Keratinocyte (primary cell): ENCODE measurements around the gene OPRD1. TPM values are rescaled to one million over a fixed set of nuclear protein-coding genes. Genes with fewer than 3 reads are reported as not detected.

Experiments
- DNase-seq: peaks from one replicate; pipeline ENCODE4 v3.0.0-alpha.2; 2011; ENCODE audit warnings: low read depth, missing footprints, low spot score
- FAIRE-seq: peaks from 2 replicates; lab custom pipeline; 2011; peaks lifted over from hg19 to GRCh38; lab: Jason Lieb, UNC
- H2AFZ ChIP-seq: 2 replicates; pipeline ENCODE4 v1.6.0; 2012; ENCODE audit warnings: low read length, control low read depth, inconsistent platforms; ENCODE audit not compliant: control insufficient read depth
- H3K27ac ChIP-seq: 2 replicates; pipeline ENCODE4 v1.5.1; 2011; ENCODE audit warnings: low read length; ENCODE audit not compliant: control insufficient read depth, insufficient read depth
- H3K27me3 ChIP-seq: 3 replicates; pipeline ENCODE4 v1.6.0; 2011; ENCODE audit warnings: low read length; ENCODE audit not compliant: control insufficient read depth, insufficient read depth; ENCODE audit errors: extremely low read depth
- H3K36me3 ChIP-seq, 2 experiments: 2 replicates in 1 of 2; 3 replicates in 1 of 2; pipeline ENCODE4 v1.5.1; 2011; ENCODE audit warnings: low read length in 2 of 2, mild to moderate bottlenecking in 1 of 2; ENCODE audit not compliant: control insufficient read depth in 2 of 2, insufficient read depth in 2 of 2; ENCODE audit errors: extremely low read depth in 1 of 2
- H3K4me1 ChIP-seq: 3 replicates; pipeline ENCODE4 v1.5.1; 2011; ENCODE audit warnings: low read length; ENCODE audit not compliant: control insufficient read depth, insufficient read depth; ENCODE audit errors: extremely low read depth
- H3K4me2 ChIP-seq: 3 replicates; pipeline ENCODE4 v1.6.0; 2011; ENCODE audit warnings: low read depth, low read length; ENCODE audit not compliant: control insufficient read depth, insufficient read depth; ENCODE audit errors: extremely low read depth
- H3K4me3 ChIP-seq, 3 experiments: fragments of 200-600 bp in 1 of 3; sonication (generic) in 1 of 3; 2 replicates in 2 of 3; 3 replicates in 1 of 3; pipeline ENCODE4 v1.5.1; 2011 to 2016; ENCODE audit warnings: low read length in 3 of 3, mild to moderate bottlenecking in 3 of 3, control low read depth in 2 of 3, inconsistent platforms in 1 of 3, low read depth in 1 of 3, mixed read lengths in 1 of 3, mixed run types in 1 of 3, moderate library complexity in 1 of 3; ENCODE audit not compliant: control insufficient read depth in 2 of 3, insufficient read depth in 2 of 3; ENCODE audit errors: extremely low read depth in 1 of 3
- H3K79me2 ChIP-seq: 2 replicates; pipeline ENCODE4 v1.6.0; 2012; ENCODE audit warnings: low read length; ENCODE audit not compliant: control insufficient read depth, insufficient read depth
- H3K9ac ChIP-seq: 3 replicates; pipeline ENCODE4 v1.6.0; 2011; ENCODE audit warnings: low read length; ENCODE audit not compliant: control insufficient read depth, insufficient read depth; ENCODE audit errors: extremely low read depth
- H3K9me1 ChIP-seq: 3 replicates; pipeline ENCODE4 v1.6.0; 2011; ENCODE audit warnings: low read length; ENCODE audit not compliant: control insufficient read depth, insufficient read depth; ENCODE audit errors: extremely low read depth
- H3K9me3 ChIP-seq: 2 replicates; pipeline ENCODE4 v1.5.1; 2012; ENCODE audit warnings: low read depth, low read length; ENCODE audit not compliant: control insufficient read depth
- H4K20me1 ChIP-seq: 3 replicates; pipeline ENCODE4 v1.6.0; 2011; ENCODE audit warnings: low read length; ENCODE audit not compliant: control insufficient read depth, insufficient read depth; ENCODE audit errors: extremely low read depth
- EZH2 ChIP-seq: IDR thresholded peaks from one replicate; pipeline ENCODE4 v1.6.1; 2012; ENCODE audit warnings: inconsistent platforms, mild to moderate bottlenecking, low read length, moderate library complexity
- dilution Hi-C: fragments of 300-500 bp; cut with MboI; formaldehyde crosslinking; loops from one replicate; pipeline ENCODE4 v1.7.0; 2020; ENCODE audit warnings: low sequenced_read_pairs; ENCODE audit not compliant: extremely low pct_ligation_motif_present
- polyA plus RNA-seq, 5 experiments: library from polyadenylated mRNA; depleted of rRNA in 3 of 5; stranded (reverse) in 3 of 5; stranded (forward) in 1 of 5; unstranded in 1 of 5; fragments of >200 nt; gene quantifications; 1 replicate in 1 of 5; 2 replicates in 3 of 5; 3 replicates in 1 of 5; pipeline versions ENCODE4 v1.2.1 to v1.2.3, GENCODE V29; 2011 to 2012; ENCODE audit warnings: missing spikeins in 2 of 5, low read depth in 1 of 5, low replicate concordance in 1 of 5
- TF ChIP-seq, protein P1 (sequence below), 3 experiments: IDR thresholded peaks in 1 of 3; conservative IDR thresholded peaks in 1 of 3; optimal IDR thresholded peaks in 1 of 3; 2 replicates in 2 of 3; 3 replicates in 1 of 3; pipeline versions ENCODE3 to v1.5.1; 2011; ENCODE audit warnings: low read length in 3 of 3, mild to moderate bottlenecking in 3 of 3, moderate library complexity in 2 of 3, control low read depth in 1 of 3, inconsistent platforms in 1 of 3; ENCODE audit not compliant: insufficient read depth in 2 of 3; ENCODE audit errors: extremely low read depth in 1 of 3

The OPRD1 gene
- polyA plus RNA-seq, 1 donor (not counting 4 experiments of a cell fraction or from before 2014, with no cell fraction given) = not detected

DNA sequence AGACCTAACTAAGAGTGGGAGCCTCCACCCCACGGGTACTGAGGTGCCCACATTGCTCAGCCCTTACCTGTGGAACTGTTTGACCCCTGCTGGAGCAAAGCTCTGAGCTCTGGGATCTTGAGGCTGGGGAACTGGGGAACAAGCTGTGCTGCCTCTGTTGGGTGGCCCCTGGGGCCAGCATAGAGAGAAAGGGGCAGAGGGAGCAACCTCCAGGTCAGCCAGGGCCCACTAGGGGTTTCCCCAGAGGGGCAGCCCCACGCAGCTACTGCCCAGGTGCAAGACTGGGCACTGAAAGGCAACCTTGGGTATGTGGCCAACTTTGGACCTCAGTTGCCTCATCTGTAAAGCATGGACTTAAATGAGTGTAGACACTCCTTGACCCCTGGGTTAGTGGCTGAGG, 78.9 kb downstream of the OPRD1 start:
- Histone ChIP-seq H3K4me1 (peaks cover 5% of the 10 kb centered on the region), H3K9me1 (no peaks in the 10 kb centered on the region), H3K4me3 (no peak overlapping the region), H3K27ac (no peak overlapping the region), H3K9ac (no peak overlapping the region), H3K36me3 (peaks cover 7 to 11% of the 10 kb centered on the region in 2 experiments), H3K79me2 (peaks cover 4% of the 10 kb centered on the region), H3K9me3 (no peaks in the 10 kb centered on the region), H2AFZ (no peak overlapping the region), H3K4me2 (no peak overlapping the region), H4K20me1 (no peaks in the 10 kb centered on the region), H3K27me3 (no peaks in the 10 kb centered on the region)
- FAIRE-seq (no peak), DNase-seq (no peak)
- dilution Hi-C loops = no loop called here
- TF ChIP-seq, protein P1, sequence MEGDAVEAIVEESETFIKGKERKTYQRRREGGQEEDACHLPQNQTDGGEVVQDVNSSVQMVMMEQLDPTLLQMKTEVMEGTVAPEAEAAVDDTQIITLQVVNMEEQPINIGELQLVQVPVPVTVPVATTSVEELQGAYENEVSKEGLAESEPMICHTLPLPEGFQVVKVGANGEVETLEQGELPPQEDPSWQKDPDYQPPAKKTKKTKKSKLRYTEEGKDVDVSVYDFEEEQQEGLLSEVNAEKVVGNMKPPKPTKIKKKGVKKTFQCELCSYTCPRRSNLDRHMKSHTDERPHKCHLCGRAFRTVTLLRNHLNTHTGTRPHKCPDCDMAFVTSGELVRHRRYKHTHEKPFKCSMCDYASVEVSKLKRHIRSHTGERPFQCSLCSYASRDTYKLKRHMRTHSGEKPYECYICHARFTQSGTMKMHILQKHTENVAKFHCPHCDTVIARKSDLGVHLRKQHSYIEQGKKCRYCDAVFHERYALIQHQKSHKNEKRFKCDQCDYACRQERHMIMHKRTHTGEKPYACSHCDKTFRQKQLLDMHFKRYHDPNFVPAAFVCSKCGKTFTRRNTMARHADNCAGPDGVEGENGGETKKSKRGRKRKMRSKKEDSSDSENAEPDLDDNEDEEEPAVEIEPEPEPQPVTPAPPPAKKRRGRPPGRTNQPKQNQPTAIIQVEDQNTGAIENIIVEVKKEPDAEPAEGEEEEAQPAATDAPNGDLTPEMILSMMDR (optimal IDR thresholded peaks at IDR 0.05 in 1 of 3, IDR thresholded peaks at IDR 0.05 in 1 of 3, conservative IDR thresholded peaks at IDR 0.05 in 1 of 3; ENCODE audit: extremely low read depth in 1 of 3, insufficient read depth in 2 of 3, low read length in 3 of 3) = no peak
- TF ChIP-seq EZH2 = no peak

DNA sequence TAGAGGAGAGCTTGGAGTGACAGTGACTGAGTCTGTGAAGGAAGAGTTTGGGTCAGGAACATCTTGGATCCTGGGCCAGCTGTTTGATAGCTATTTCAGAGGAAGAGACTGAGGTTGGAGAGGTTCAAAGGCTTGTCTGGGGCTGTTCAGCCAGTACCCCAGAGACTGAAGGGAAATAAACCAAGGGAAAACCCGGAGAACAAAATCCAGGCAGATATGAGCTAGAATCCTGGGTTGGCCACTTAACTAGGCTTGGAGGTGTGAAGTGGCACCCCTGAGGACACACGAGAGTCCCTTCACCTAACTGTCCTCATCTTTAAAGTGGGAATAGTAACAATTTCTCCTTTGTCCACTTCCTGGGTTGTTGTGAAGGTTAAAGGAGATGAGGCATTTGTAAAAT, 79.3 kb downstream of the OPRD1 start:
- DNase-seq (no peak), FAIRE-seq (no peak)
- Histone ChIP-seq H3K9ac (no peak overlapping the region), H3K27me3 (no peaks in the 10 kb centered on the region), H3K27ac (no peak overlapping the region), H3K4me2 (no peak overlapping the region), H3K9me3 (no peaks in the 10 kb centered on the region), H3K79me2 (peaks cover 4% of the 10 kb centered on the region), H3K36me3 (peaks cover 7 to 11% of the 10 kb centered on the region in 2 experiments), H3K9me1 (no peaks in the 10 kb centered on the region), H3K4me3 (no peak overlapping the region), H4K20me1 (no peaks in the 10 kb centered on the region), H2AFZ (no peak overlapping the region), H3K4me1 (peaks cover 5% of the 10 kb centered on the region)
- dilution Hi-C loops = no loop called here
- TF ChIP-seq, protein P1 (optimal IDR thresholded peaks at IDR 0.05 in 1 of 3, IDR thresholded peaks at IDR 0.05 in 1 of 3, conservative IDR thresholded peaks at IDR 0.05 in 1 of 3; ENCODE audit: extremely low read depth in 1 of 3, insufficient read depth in 2 of 3, low read length in 3 of 3) = no peak
- no peak for TF ChIP-seq EZH2
